GM21529 (cell line): Measurements from ENCODE around the gene NT5DC3.

ENCODE experiments used
- ATAC-seq: cut with Tn5 transposase; IDR thresholded peaks from one replicate; pipeline ENCODE4 v1.9.1; 2021; ENCODE audit not compliant: unreplicated experiment

Gene NT5DC3

GRCh38 chr12:103785243-103786031 is 55.6 kb downstream of the NT5DC3 start:
- no peak for ATAC-seq

GRCh38 chr12:103783744-103784664 is 57.0 kb downstream of the NT5DC3 start:
- ATAC-seq = no peak

- ATAC-seq = no peak
These were observed 58.6 kb downstream of the NT5DC3 start for GRCh38 chr12:103782399-103782798.

DNA sequence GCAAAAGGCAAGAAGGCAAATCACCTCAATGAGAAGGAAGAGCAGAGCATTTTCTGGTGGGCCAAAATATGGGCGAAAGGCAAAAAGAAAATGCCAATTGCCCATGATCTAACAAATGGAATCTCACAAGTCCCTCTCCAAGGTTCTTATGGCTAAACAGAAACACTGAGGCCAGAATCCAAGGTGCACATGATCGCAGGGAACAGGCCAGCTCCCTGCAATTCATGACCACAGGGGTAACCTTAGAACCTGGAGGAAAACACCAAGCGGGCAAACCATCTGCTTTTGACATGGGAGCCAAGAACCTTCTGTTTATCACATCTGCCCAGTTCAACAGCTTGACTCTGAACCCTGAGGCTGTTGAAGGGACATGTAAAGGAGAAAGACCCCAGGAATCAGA is 60.0 kb downstream of the NT5DC3 start:
- ATAC-seq = no peak

- ATAC-seq = no peak
These were observed 61.0 kb downstream of the NT5DC3 start for GRCh38 chr12:103780093-103780440.

DNA sequence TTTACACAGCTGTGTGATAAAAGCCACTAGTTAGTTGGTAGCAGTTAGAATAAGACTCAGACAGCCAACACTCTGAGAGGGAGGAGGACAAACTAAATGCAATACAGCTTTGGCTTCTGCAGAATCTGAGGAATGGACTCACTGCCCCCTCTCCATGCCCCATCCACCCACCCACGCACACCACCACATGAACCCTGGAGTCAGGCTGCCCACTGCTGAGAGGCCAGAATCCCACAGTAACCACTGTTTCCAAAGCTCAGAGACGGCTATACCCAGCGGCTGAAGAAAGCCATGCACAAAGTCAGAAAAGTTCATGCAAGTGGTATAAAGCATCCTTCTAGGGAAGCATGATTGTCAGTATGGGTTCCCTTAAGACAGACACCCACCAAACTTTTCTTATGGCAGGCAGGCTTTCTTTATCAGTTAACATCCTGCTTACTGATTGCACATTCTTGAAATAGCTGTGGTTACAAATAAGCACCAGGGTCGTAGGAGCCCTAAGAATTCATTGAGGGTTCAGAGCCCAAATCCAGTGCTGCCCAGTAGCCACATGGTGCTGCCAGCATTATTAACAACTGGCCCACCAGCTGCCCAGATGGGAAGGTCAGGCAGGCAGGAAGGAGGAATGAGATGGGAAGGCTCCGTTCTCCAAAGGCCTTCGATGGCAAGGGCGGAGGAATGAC is 61.5 kb downstream of the NT5DC3 start:
- ATAC-seq = no peak

DNA sequence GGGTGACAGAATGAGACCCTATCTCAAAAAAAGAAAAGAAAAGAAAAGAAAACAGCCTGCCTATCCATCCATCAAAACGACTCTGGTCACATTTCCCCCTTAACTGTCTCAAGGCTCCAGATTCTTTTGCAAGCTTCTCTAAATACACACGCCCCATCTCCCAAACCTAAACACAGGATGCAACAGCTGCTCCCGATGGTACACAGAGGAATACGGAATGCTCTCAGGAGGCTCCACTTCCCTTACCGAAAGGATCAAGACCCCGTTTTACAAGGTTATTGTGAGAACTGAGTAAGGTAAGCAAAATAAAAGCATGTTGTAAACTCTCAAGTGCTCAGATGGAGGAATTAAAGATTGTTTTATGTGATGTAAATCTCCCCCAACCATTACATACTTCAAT is 62.3 kb downstream of the NT5DC3 start:
- no peak for ATAC-seq

GRCh38 chr12:103774977-103775560 is 66.0 kb downstream of the NT5DC3 start:
- ATAC-seq = no peak

- ATAC-seq = no peak
These were observed 67.7 kb downstream of the NT5DC3 start for GRCh38 chr12:103773109-103773910.

- ATAC-seq = no peak
These were observed 68.5 kb downstream of the NT5DC3 start for GRCh38 chr12:103772367-103773108.

DNA sequence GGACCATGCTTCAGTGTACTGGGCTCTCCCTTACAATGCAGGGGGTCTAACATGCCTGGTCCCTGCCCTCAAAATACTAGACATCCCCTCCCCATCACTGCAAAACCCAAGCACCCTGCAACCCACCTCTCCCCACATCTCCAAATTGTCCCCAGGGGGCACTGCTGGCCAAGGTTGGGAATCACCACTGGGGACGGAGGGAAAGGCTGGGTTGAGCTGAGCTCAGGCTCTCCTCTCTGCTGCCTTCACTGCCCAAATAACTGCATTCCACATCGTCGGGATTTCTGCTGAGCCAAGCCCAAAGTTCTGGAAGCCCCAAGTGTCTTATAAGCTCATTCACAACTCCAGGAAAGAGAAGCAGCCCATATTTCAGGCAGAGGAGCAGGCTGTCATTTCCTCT is 69.6 kb downstream of the NT5DC3 start:
- no peak for ATAC-seq

DNA sequence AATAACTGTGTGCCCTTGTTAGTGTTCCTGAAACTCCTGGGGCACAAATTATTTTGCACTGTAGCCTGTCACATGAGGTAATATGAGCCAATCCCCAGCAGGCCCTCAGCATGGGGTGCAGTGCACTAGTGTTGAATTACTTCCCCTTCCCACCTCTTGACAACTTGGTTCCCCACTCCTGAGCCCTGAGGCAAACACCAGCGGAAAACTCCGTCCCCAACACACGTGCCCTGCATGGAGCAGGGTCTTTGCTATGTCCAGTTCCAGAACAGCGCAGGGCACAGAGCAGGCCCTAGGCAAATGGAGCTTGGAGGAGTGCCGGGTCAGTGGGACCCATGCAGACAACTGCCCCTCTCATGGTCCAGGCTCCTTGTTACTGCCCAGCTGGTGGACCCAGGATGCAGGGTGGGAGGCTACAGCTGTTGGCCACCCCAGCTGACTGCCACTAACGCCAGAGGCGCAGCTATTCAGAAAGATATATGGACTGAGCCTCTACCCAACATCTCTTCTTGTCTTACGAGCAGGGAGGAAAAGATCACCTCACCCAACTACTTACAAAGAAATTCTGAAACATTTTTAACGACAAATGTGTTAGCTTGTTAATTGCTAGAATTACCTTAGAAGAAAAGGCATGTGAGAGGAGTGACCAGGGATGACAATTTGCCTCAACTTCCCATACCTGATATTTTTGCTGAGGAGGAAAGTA is 71.6 kb downstream of the NT5DC3 start:
- no peak for ATAC-seq

DNA sequence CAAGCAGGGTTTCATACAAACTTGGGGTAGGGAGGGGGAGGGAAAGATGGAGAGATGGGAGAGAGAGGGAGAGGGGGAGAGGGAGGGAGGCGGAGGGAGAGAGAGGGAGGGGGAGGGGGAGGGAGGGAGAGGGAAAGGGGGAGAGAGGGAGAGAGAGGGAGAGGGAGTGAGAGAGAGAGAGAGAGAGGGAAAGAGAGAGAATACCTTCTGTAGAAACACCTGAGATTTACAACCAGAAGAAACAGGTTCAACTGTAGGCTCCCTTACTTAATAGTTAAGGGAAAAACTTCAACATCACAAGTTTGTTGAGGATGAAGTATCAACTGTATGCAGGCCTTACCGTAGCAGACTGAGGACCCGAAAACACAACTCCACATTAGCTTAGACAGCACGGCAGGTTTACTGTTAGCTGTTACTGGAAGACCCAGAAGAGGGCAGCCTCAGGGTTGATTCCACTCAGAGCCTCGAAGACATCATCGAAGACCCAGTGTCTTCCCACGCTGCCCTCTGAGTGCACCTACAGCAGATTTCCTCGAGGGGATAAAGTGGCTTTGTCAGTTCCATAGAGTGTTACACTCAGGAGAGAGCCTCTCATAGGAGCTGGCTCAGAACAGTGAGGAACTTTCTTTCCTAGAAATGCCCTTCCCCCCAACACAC is 72.4 kb downstream of the NT5DC3 start:
- no peak for ATAC-seq

GRCh38 chr12:103766028-103766427 is 75.0 kb downstream of the NT5DC3 start:
- ATAC-seq = no peak

DNA sequence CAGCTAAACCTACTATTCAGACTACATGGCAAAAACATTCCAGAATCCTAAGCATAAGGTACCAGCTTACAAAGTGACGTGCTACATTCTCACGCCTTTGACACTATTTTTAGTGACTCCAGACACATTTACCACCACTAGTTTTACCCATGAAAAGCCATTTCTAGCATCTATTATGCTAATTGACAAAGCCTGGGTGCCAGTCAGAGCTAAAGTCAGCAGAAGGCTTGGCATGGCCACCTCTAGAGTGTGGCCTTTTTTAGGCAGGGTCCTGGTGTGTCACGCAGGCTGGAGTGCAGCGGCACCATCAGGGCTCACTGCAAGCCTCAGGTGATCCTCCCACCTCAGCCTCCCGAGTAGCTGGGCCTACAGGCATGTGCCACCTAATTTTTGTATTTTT is 75.7 kb downstream of the NT5DC3 start:
- ATAC-seq = no peak

GRCh38 chr12:103762473-103762872 is 78.6 kb downstream of the NT5DC3 start:
- ATAC-seq = no peak

DNA sequence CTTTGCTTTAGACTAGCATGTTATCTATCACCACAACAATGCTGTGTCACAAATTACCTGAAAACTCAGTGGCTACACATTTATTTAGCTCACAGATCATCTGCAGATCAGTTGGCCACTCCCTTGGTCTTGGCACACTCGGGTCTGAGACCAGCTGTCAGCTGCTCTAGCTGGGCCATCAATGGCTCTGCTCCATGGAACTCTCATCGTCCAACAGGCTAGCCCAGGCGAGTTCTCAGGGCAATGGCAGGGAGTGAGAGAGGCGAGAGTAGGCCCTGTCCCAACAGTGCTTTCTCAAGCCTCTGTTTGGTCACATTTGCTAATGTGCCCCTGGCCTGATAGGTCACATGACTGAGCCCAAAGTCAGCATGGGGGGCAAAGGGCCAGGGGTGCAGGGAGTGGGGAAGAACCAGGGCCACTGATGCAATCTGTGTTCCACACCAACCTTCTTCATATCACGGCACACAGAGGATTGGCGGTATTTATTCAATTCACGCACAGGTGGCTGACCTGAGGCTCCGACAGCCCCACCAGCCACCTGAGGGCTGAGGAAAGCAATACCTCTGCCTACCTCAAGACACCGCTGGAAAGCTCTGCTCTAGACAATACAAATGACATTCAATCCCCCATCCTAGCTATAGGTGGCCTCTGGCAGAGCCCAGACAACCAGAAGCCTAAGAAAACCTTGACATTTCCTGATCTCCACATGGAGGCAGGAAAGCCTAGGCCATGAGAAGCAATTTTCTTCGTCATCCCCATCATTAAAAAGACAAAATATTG is 82.5 kb downstream of the NT5DC3 start:
- no peak for ATAC-seq

- no peak for ATAC-seq
These were observed 83.8 kb downstream of the NT5DC3 start for GRCh38 chr12:103757248-103757647.
